ENCODE results near the gene MAP1S.

DNA sequence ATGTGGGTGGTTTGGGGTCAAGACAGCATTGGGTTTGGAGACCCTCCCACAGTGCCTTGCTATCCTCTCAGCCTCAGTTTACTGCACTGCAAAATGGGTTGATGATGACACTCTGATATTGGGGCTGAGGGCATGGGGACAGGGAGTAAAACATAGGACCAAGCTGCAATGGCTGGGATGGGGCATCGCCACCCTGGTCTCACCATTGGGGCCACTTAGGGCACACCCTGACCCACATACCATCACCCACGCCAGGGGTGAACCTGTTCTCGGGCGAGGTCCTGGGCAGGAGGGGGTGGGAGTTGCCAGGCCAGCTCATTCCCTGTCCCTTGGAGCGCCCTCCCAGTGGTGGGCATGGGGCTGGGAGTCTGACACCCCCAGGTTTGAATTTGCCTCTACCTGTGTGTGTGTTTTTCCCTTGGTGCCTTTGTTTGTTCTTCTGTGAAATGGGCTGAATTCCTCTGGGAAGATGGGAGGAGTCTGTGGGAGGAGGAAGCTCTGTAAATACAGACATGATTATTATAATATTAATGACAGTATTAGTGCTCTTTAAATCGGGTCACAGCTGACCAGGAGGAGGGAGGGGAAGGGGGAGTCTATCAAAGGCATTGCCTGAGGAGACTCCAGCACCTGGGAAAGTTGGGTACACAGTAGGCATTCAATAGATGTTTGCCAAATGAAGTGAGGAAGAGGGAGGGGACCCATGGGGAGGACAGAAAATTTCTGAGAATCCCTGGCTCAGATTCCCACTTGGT lies 29.8 kb downstream of the MAP1S start:
- no peak for TF ChIP-seq CTCF (IDR thresholded peaks at IDR 0.05)
- no peak for TF ChIP-seq POLR2A (IDR thresholded peaks at IDR 0.05)
- TF ChIP-seq POLR2AphosphoS5 (IDR thresholded peaks at IDR 0.05): no peak
- no peak for TF ChIP-seq EP300 (IDR thresholded peaks at IDR 0.05; ENCODE audit: low read depth)

Data from transverse colon (tissue), 4 donors.